ENCODE data around the gene VTA1. TPM values are rescaled to one million over a fixed set of nuclear protein-coding genes. Genes with fewer than 3 reads are reported as not detected.

The VTA1 gene
- total RNA-seq, 1 experiment from 2014 or later = 67.8 TPM

GRCh38 chr6:142167486-142167885 is 20.4 kb downstream of the VTA1 start:
- ChIA-PET CTCF (no interaction called here), RAD21 (ENCODE audit: low non-redundant PET in 1 of 2, low total read pairs in 2 of 2, uncharacterized antibody in 2 of 2, unreplicated experiment in 2 of 2) (no interaction called here), POLR2A (no interaction called here)
- Histone ChIP-seq H2AFZ (ENCODE audit: low read depth, low read length, poor library complexity, severe bottlenecking) (no peak overlapping the region), H3K9me2 (ENCODE audit: insufficient read depth) (no peaks in the 10 kb centered on the region), H3K79me2 (ENCODE audit: insufficient read depth, low read length) (peaks cover 60% of the 10 kb centered on the region), H3K9ac (ENCODE audit: low read length) (no peak overlapping the region), H3K36me3 (ENCODE audit: control insufficient read depth in 1 of 2, insufficient read depth in 2 of 2, low read length in 2 of 2) (peaks cover 12 to 28% of the 10 kb centered on the region in 2 experiments), H3K4me2 (ENCODE audit: low read length) (no peak overlapping the region), H3K4me3 (replicated peaks in 1 of 2; ENCODE audit: low read depth in 1 of 2, low read length in 2 of 2) (no peak overlapping the region), H3K27ac (ENCODE audit: low read depth, low read length) (no peak overlapping the region), H4K20me1 (ENCODE audit: insufficient read depth) (peaks cover 3% of the 10 kb centered on the region; the same call in 1 of the 2 replicates), H3K27me3 (ENCODE audit: insufficient read depth, low read length) (no peaks in the 10 kb centered on the region), H3K4me1 (ENCODE audit: control insufficient read depth in 1 of 2, insufficient read depth in 2 of 2, low read length in 2 of 2) (no peaks in the 10 kb centered on the region), H3K9me3 (ENCODE audit: control insufficient read depth in 1 of 2, insufficient read depth in 1 of 2, low read depth in 1 of 2, low read length in 2 of 2) (no peaks in the 10 kb centered on the region)
- TF ChIP-seq SP1 (IDR thresholded peaks at IDR 0.05; ENCODE audit: low read depth) (no peak), SRF (IDR thresholded peaks at IDR 0.05; ENCODE audit: low read depth) (no peak), POLR2AphosphoS5 (IDR thresholded peaks at IDR 0.05; ENCODE audit: low read depth, low read length) (no peak), EZH2phosphoT487 (IDR thresholded peaks at IDR 0.05; ENCODE audit: borderline replicate concordance) (no peak), ZBTB33 (IDR thresholded peaks at IDR 0.05; ENCODE audit: extremely low read depth, insufficient replicate concordance, low read length) (no peak), TCF7L2 (IDR thresholded peaks at IDR 0.05; ENCODE audit: borderline replicate concordance, extremely low read depth, insufficient read depth, insufficient read length) (no peak), POLR2A (IDR thresholded peaks at IDR 0.05; ENCODE audit: borderline replicate concordance, extremely low read depth, insufficient read depth, insufficient read length) (no peak), ATF3 (IDR thresholded peaks at IDR 0.05) (no peak), EZH2 (IDR thresholded peaks at IDR 0.05) (no peak), FOSL1 (IDR thresholded peaks at IDR 0.05; ENCODE audit: low read depth) (no peak), REST (IDR thresholded peaks at IDR 0.05; ENCODE audit: low read depth) (no peak), ZFX (IDR thresholded peaks at IDR 0.05) (no peak), RAD21 (IDR thresholded peaks at IDR 0.05; ENCODE audit: low read depth) (no peak), JUND (IDR thresholded peaks at IDR 0.05) (no peak), YY1 (IDR thresholded peaks at IDR 0.05; ENCODE audit: extremely low read depth, insufficient replicate concordance, low read depth, low read length) (no peak), EGR1 (IDR thresholded peaks at IDR 0.05; ENCODE audit: low read depth) (no peak), CEBPB (IDR thresholded peaks at IDR 0.05; ENCODE audit: low read depth) (no peak)
- TF ChIP-seq, protein P1, sequence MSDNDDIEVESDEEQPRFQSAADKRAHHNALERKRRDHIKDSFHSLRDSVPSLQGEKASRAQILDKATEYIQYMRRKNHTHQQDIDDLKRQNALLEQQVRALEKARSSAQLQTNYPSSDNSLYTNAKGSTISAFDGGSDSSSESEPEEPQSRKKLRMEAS (IDR thresholded peaks at IDR 0.05) = no peak
- ATAC-seq (no peak), DNase-seq (ENCODE audit: low read depth, low spot score) (no peak)
- intact Hi-C loops (cut with micrococcal nuclease) = no loop called here
- BruUV-seq (replicated peaks) = no TSS peak

All from HCT116 (cell line).